Bronchial epithelial cell (primary cell): Measurements from ENCODE around the gene CCDC91. TPM values are rescaled to one million over a fixed set of nuclear protein-coding genes. Genes with fewer than 3 reads are reported as not detected.
A peak's percentile ranks its signal among the peaks of the same experiment; 100 is the strongest.
"Not testable (repeated sequence)": the region's sequence is repeated elsewhere in the genome, so short reads cannot be mapped to it uniquely, and the experiment has no call there.

Source experiments
- DNase-seq: peaks from one replicate; pipeline ENCODE4 v3.0.0-alpha.2; 2010; ENCODE audit warnings: low read depth
- FAIRE-seq: peaks from 2 replicates; lab custom pipeline; 2011; peaks lifted over from hg19 to GRCh38; lab: Jason Lieb, UNC
- H3K27me3 ChIP-seq: 2 replicates; pipeline ENCODE4 v1.5.1; 2011; ENCODE audit warnings: low read length; ENCODE audit not compliant: control insufficient read depth, insufficient read depth
- H3K36me3 ChIP-seq: 2 replicates; pipeline ENCODE4 v1.5.1; 2011; ENCODE audit warnings: low read length; ENCODE audit not compliant: control insufficient read depth, insufficient read depth
- H3K4me3 ChIP-seq: 2 replicates; pipeline ENCODE4 v1.5.1; 2011; ENCODE audit warnings: mild to moderate bottlenecking, low read depth, low read length, control low read depth
- CTCF ChIP-seq: IDR thresholded peaks from 2 replicates; pipeline ENCODE4 v1.5.1; 2011; ENCODE audit warnings: mild to moderate bottlenecking, moderate library complexity, low read length, control low read depth, inconsistent platforms; ENCODE audit not compliant: insufficient read depth, severe bottlenecking
- total RNA-seq: library from RNA; depleted of rRNA; stranded (reverse); fragments of >200 nt; gene quantifications from 2 replicates; pipeline ENCODE4 v1.2.1, GENCODE V29; 2014

The CCDC91 gene
- total RNA-seq, 1 donor from 2014 or later, result 26.3 TPM

GRCh38 chr12:28367326-28367725 is 177.1 kb downstream of the CCDC91 start:
- TF ChIP-seq CTCF, result no peak
- Histone ChIP-seq H3K27me3 (no peaks in the 10 kb centered on the region), H3K4me3 (no peak overlapping the region), H3K36me3 (no peaks in the 10 kb centered on the region)
- DNase-seq (no peak), FAIRE-seq (no peak)

GRCh38 chr12:28367993-28368392 is 177.7 kb downstream of the CCDC91 start:
- DNase-seq (no peak), FAIRE-seq (no peak)
- no peaks in the 10 kb centered on the region for H3K36me3 ChIP-seq
- TF ChIP-seq CTCF, result no peak
- H3K4me3 ChIP-seq, result no peak overlapping the region
- no peaks in the 10 kb centered on the region for H3K27me3 ChIP-seq

- Histone ChIP-seq H3K27me3 (no peaks in the 10 kb centered on the region), H3K4me3 (no peak overlapping the region), H3K36me3 (no peaks in the 10 kb centered on the region)
- no peak for TF ChIP-seq CTCF
- FAIRE-seq (no peak), DNase-seq (no peak)
These were observed 179.2 kb downstream of the CCDC91 start for GRCh38 chr12:28369483-28369882.

- peak; percentile 10 for DNase-seq
- H3K27me3 ChIP-seq, result no peaks in the 10 kb centered on the region
- no peak overlapping the region for H3K4me3 ChIP-seq
- TF ChIP-seq CTCF, result no peak
- no peaks in the 10 kb centered on the region for H3K36me3 ChIP-seq
- FAIRE-seq, result no peak
These were observed 184.3 kb downstream of the CCDC91 start for GRCh38 chr12:28374556-28374955.

GRCh38 chr12:28378736-28379135 is 188.5 kb downstream of the CCDC91 start:
- TF ChIP-seq CTCF, result no peak
- FAIRE-seq (no peak), DNase-seq (no peak)
- Histone ChIP-seq H3K4me3 (no peak overlapping the region), H3K36me3 (no peaks in the 10 kb centered on the region), H3K27me3 (no peaks in the 10 kb centered on the region)

- DNase-seq, H3K27me3 ChIP-seq, FAIRE-seq, H3K4me3 ChIP-seq, H3K36me3 ChIP-seq: not testable (repeated sequence)
These were observed 189.5 kb downstream of the CCDC91 start for GRCh38 chr12:28379779-28380178.
